HG03378 (cell line): ENCODE results near the gene NTS.

Experiments
- ATAC-seq: cut with Tn5 transposase; IDR thresholded peaks from one replicate; pipeline ENCODE4 v1.9.1; 2021; ENCODE audit warnings: mild to moderate bottlenecking, moderate library complexity; ENCODE audit not compliant: unreplicated experiment

NTS gene

GRCh38 chr12:85920324-85920947 lies 46.3 kb downstream of the NTS start:
- peak; percentile 78 for ATAC-seq

GRCh38 chr12:85923767-85924331 lies 49.8 kb downstream of the NTS start:
- ATAC-seq: no peak

GRCh38 chr12:85927166-85927565 lies 53.1 kb downstream of the NTS start:
- ATAC-seq: no peak
